Hepatic stellate cell (primary cell): ENCODE data around the gene TMA7B.
"Not testable (repeated sequence)": the region's sequence is repeated elsewhere in the genome, so short reads cannot be mapped to it uniquely, and the experiment has no call there.

Experiments used
- DNase-seq: peaks from one replicate; pipeline ENCODE4 v3.0.0; 2011; ENCODE audit warnings: low spot score

Gene TMA7B

DNA sequence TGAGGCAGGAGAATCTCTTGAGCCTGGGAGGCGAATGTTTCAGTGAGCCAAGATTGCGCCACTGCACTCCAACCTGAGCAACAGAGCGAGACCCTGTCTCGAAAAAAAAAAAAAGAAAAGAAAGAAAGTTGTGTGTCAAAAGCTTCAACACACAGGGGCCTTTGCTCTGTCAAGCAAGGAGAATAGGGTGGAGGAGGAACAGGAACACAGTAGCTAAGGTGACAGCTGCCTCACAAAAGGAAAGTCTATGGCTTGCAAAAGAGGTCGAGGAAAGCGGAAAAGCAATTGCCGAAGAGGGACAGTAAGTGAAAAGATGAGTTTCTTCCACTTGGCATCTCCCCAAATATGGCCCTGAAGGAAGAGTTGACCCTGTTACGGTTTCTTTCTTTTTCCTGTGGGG is 26.5 kb upstream of the TMA7B start:
- DNase-seq, result no peak

- no peak for DNase-seq
Measured at GRCh38 chr22:39935116-39935515, 25.1 kb upstream of the TMA7B start.

- no peak for DNase-seq
Measured at GRCh38 chr22:39935612-39936011, 24.6 kb upstream of the TMA7B start.

- DNase-seq, result no peak
Measured at GRCh38 chr22:39936523-39937145, 23.6 kb upstream of the TMA7B start.

- DNase-seq, result no peak
Measured at GRCh38 chr22:39937906-39938305, 22.3 kb upstream of the TMA7B start.

- no peak for DNase-seq
Measured at GRCh38 chr22:39938509-39939111, 21.6 kb upstream of the TMA7B start.

DNA sequence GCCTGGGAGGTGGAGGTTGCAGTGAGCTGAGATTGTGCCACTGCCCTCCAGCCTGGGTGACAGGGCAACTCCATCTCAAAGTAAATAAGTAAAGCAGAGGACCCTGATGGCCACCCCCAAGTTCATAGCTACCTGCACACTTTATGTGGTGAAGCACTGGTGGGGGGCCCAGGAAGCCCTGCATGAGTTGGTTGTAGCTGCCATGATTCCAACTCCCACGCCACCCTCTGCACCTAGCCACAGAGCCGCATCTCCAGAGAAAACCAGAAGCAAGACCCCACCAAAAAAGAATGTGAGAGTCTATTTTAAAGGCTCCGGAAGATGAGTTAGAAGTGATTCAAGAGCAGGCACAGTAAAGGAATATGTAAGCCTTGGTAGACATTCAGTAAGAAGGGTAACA is 20.4 kb upstream of the TMA7B start:
- no peak for DNase-seq

DNA sequence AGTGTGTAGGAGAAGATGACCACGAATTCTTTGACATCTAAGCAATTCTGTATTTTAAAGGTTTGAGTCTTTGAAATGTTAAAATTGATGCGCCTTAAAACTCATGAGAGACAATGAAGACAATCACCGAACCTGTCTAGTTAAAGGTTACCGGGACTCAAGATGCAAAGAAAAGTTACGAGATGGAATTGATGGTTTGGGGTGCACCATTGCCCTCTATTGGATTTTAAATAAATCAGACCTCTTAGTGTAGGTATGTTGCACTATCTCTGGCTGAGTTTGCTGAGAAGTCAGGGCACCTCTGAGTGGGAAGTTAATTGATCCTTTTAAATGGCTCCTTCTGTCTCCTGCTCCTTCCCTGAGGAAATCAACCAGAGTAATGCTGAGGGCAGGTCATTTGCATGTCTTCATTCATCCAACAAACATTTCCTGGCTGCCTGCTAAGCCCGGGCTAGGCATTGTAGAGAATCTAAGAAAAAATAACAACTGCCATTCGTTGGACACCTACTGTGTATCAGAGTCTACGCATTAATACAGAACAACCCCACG is 19.4 kb upstream of the TMA7B start:
- DNase-seq, result no peak

GRCh38 chr22:39941601-39942000 is 18.6 kb upstream of the TMA7B start:
- no peak for DNase-seq

GRCh38 chr22:39942439-39943230 is 17.6 kb upstream of the TMA7B start:
- DNase-seq, result no peak

DNA sequence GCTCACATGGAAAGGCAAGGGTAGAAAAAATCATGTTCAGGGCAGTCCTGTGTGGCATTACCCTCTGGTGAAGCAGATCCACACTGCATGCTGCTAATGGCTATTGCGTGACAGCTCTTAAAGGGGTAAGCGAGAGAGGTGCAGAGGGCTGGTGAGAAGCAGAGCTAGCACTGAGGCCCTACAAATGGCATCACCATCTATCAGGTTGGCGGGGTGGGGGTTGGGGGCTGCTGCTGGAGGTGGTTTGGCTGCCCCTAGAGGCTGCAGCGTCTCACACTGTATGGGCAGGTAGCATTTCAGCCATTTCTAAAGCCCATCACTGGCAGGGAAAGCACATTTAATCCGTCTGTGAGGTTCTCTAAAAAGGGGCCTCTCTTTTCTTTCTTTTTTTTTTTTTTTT is 16.9 kb upstream of the TMA7B start:
- no peak for DNase-seq

GRCh38 chr22:39943953-39944872 is 16.0 kb upstream of the TMA7B start:
- no peak for DNase-seq

- no peak for DNase-seq
Measured at GRCh38 chr22:39946126-39946502, 14.1 kb upstream of the TMA7B start.

DNA sequence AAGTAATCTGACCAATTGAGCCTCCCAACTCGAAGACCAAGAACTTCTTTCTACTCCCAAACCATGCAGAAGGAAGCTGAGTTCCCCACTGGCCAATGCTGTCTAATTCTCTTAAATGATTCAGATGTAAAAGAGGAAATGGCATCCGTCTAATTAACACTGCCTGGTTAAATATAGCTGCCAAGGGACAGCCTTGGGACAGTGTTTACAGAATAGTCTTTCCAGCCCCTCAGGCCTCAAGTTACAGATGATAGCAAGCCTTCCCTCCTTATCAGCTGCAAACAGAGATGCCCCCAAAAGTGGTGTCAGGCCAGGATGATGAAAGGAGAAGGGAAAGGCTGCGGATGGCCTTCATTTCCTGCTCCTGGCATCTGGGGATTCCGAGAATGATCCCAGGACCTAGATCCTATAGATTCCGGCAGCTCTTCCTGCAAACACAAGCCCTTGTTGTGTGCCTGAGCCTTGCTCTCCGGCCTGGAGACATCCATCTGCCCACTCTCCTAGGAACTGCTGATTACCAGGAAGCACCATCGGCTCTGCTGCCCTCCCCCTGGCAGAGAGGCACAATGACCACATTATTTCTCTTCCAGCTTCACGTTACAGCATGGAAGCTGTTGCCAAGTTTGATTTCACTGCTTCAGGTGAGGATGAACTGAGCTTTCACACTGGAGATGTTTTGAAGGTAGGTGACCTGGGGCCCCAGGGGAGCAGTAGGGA is 13.5 kb upstream of the TMA7B start:
- no peak for DNase-seq

DNA sequence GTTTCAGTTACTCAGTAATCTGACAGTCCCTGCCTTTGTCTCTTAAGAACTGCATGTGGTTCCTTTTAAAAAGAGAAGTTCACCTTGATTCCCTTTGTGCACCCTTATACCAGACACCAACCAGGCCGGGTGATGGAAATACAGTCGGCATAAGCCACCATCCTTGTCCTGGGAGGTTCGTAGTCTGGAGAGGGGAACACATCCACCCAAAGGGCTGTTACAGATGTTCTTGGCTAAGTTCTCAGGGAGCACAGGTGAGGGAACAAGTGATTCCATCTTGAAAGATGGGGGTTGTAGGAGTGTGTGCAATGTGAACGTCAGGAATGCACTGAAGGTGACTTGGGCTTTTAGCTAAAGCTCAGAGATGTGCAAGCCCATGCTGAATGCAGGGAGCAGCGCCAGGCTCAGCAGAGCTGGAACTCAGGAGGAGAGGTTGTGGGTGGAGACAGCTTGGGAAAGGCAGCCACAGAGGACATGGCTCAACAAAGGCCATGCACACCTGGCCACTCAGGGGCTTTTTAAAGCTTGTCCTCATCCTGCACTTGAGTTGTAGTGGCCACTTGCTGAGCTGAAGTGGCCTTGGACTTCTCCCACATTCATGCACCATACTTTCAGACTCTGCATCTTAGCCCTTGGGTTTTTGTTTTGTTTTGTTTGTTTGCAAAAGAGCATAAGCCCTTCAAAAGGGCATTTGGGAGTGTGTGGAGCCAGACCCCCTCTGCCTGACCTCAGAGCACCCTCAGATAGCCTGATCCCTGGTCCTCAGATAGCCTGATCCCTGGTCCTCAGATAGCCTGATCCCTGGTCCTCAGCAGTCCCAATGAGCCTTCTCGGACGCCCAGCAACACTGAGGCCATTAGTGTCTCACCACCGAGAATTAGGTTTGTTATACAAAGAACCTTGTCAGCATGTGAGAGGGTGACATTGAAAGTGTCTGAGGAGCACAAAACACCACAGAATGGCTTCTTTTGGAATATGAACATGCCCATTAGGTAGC is 12.7 kb upstream of the TMA7B start:
- no peak for DNase-seq

DNA sequence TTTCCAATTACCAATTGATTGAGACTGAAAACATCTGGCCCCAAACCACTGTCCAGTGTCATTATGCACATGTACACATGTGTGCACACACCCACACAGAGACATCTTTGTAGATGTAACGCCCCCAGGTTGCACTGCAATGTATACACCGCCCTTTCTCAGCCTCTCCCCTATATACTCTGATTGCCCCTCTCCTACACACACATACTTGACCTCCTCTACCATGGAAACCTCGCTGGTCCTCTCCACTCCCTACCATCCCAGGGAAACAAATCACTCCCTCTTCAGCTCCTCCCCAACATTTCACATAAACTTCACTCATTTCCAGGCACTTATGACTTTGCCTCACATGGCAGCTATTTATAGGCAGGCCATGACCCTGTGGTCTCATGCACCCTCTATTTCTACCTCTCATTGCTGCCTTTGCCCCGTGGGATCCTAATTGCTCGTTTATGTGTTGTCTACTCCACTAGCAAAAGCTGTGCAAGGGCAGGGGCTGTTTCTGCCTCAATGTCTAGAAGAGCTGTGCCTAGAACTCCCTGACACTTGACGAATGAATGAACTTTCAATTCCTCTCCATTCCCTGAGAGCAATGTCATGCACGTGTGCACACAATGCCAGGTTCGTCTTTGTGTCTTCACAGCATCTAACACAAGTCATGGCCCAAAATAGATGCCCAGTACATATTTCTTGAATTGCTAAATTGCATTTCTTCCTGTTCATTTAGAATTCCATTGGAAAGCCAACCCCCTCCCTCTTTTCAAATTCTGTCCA is 10.0 kb upstream of the TMA7B start:
- no peak for DNase-seq

DNA sequence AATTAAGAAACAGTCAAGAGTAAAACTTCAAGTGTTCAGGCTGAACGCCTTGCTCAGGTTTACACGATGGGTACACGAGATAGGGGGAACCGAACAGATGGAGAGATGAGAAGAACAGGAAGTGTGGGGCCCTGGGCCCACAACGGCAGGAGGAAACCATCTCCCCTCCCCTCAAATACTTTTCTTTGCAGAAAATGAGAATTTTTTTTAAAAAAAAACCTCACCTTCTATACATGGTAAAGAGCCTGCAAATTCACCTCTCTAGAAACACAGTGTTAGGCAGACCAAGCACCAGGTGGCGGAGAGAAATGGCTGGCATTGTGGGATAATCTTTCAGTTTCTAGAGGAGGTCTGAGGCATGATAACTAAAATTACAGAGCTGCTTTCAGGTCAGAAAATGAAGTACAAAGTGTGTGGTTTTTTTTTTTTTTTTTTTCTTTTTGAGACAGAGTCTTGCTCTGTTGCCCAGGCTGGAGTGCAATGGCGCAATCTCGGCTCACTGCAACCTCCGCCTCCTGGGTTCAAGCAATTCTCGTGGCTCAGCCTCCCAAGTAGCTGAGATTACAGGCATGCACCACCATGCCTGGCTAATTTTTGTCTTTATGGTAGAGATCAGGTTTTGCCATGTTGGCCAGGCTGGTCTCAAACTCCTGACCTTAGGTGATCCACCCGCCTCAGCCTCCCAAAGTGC is 8.4 kb upstream of the TMA7B start:
- not testable (repeated sequence) for DNase-seq

DNA sequence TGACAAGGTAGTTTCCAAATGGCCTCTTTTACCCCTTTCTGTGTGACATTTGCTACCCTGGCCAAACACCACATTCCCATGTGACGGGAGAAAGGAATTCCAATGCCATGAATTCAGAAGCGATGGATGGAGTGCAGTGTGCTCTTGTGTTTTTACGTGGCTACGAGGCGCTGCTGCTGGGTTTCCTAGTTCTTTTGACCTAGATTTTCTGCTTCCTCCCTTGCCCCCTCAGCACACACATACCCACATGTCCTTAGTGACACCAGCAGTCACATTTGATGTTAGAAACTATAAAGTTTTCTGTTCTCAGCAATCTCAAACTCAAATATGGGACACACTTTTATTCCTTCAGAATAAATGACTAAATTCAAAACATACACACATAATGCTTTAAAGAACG is 7.8 kb upstream of the TMA7B start:
- no peak for DNase-seq

- no peak for DNase-seq
Measured at GRCh38 chr22:39953101-39953500, 7.1 kb upstream of the TMA7B start.
